Measurements from ENCODE around the gene MYO7A.

Gene MYO7A

DNA sequence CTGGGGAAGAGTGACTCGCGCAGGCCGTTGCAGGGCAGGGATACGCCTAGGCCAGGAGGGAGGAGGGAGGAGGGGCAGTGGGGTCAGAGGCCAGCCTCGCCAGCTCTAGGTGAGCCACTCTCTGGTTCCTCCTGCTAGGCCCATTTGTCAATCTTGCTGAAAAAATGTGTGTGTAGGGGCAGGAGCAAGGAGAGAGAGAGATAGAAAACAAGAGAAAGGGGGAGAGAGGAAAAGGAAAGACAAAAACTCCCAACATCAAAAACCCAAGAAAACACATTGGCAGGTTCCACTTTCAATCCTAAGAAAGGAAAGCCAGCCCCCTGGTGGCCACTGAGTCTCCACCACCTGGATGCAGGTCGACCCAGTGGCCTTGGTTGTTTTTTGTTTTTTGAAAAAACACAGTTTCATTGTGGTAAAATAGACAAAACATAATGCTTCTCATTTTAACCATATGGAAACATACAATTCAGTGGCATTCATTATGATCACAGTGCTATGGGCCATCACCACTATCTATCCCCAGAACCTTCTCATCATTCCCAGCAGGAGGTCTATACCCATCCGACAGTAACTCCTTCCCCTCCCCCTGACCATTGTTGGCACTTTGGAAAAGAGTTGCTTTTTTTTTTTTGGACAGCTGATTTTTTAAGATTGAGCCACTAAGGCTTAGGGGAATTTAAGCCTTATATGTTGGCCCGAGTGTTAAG is 14.5 kb upstream of the MYO7A start:
- H4K91ac ChIP-seq (ENCODE audit: low read depth, low read length, poor library complexity) = peak overlapping the region; percentile 11
- no peaks in the 10 kb centered on the region for H3K79me1 ChIP-seq (ENCODE audit: low read depth, low read length)
- peak overlapping the region; percentile 58 for H3K4ac ChIP-seq (ENCODE audit: low read length)
- H3K27me3 ChIP-seq (ENCODE audit: control insufficient read depth in 3 of 3, insufficient read depth in 3 of 3, low read depth in 1 of 3, low read length in 3 of 3) = no peaks in the 10 kb centered on the region
- peak; percentile 31 for DNase-seq (ENCODE audit: low spot score)
- H2BK15ac ChIP-seq (ENCODE audit: low read length) = peak overlapping the region; percentile 93
- H2AFZ ChIP-seq (ENCODE audit: low read length) = no peak overlapping the region
- H3K23ac ChIP-seq (ENCODE audit: low read depth, low read length, poor library complexity) = peak overlapping the region; percentile 48
- no CpG with 5 or more reads among the region's 8 CpGs for WGBS, 2 donors (ENCODE audit: extremely low coverage in 2 of 2, insufficient read length in 2 of 2, insufficient replicate concordance in 1 of 2)
- no peak overlapping the region for H3K9ac ChIP-seq (ENCODE audit: low read depth, low read length, poor library complexity)
- peak overlapping the region; percentile 48 for H2AK5ac ChIP-seq (ENCODE audit: low read depth, low read length)
- no peak overlapping the region for H4K8ac ChIP-seq (ENCODE audit: low read depth, low read length)
- no peak overlapping the region for H3K14ac ChIP-seq (ENCODE audit: low read length)
- no peak overlapping the region for H2BK5ac ChIP-seq (ENCODE audit: low read length)
- no peaks in the 10 kb centered on the region for H3K9me3 ChIP-seq (replicated peaks in 1 of 2; ENCODE audit: control insufficient read depth in 2 of 2, insufficient read depth in 1 of 2, low read depth in 1 of 2, low read length in 2 of 2)
- peaks cover 5 to 7% of the 10 kb centered on the region in 2 donors for H3K4me1 ChIP-seq (ENCODE audit: control insufficient read depth in 2 of 2, insufficient read depth in 1 of 2, low read depth in 1 of 2, low read length in 2 of 2)
- H3K36me3 ChIP-seq (replicated peaks in 1 of 2; ENCODE audit: control insufficient read depth in 2 of 2, insufficient read depth in 2 of 2, low read length in 2 of 2) = peaks cover 0 to 59% of the 10 kb centered on the region in 2 donors
- peak overlapping the region; percentile 71 for H3K18ac ChIP-seq (ENCODE audit: low read length)
- H2BK12ac ChIP-seq (ENCODE audit: low read length) = peak overlapping the region; percentile 64
- H3K4me3 ChIP-seq (ENCODE audit: low read length in 2 of 2) = no peak overlapping the region
- H2BK120ac ChIP-seq (ENCODE audit: low read depth, low read length) = no peak overlapping the region
- no peak overlapping the region for H3K27ac ChIP-seq (replicated peaks; ENCODE audit: low read length)
- no peak overlapping the region for H3K4me2 ChIP-seq (ENCODE audit: insufficient read depth, low read length, poor library complexity, severe bottlenecking)

DNA sequence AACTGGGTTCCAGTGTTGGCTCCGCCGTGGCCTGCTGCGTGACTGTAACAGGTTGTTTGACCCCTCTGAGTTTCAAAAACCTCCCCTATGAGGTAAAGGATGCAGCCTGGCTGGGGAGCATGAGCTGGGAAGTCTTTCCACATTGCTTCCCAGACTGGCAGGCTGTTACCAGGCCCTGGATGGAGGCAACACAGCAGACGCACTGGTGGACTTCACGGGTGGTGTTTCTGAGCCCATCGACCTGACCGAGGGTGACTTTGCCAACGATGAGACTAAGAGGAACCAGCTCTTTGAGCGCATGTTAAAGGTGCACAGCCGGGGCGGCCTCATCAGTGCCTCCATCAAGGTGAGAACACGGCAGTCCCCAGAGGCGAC is 14.0 kb upstream of the MYO7A start:
- no peak overlapping the region for H3K9ac ChIP-seq (ENCODE audit: low read depth, low read length, poor library complexity)
- H2BK12ac ChIP-seq (ENCODE audit: low read length) = no peak overlapping the region
- no peak overlapping the region for H2BK15ac ChIP-seq (ENCODE audit: low read length)
- peaks cover 1% of the 10 kb centered on the region for H3K79me1 ChIP-seq (ENCODE audit: low read depth, low read length)
- H3K18ac ChIP-seq (ENCODE audit: low read length) = no peak overlapping the region
- no peaks in the 10 kb centered on the region for H3K27me3 ChIP-seq (ENCODE audit: control insufficient read depth in 3 of 3, insufficient read depth in 3 of 3, low read depth in 1 of 3, low read length in 3 of 3)
- H3K4ac ChIP-seq (ENCODE audit: low read length) = no peak overlapping the region
- H2BK5ac ChIP-seq (ENCODE audit: low read length) = no peak overlapping the region
- no peak overlapping the region for H4K91ac ChIP-seq (ENCODE audit: low read depth, low read length, poor library complexity)
- no peak overlapping the region for H3K14ac ChIP-seq (ENCODE audit: low read length)
- H3K36me3 ChIP-seq (replicated peaks in 1 of 2; ENCODE audit: control insufficient read depth in 2 of 2, insufficient read depth in 2 of 2, low read length in 2 of 2) = peaks cover 0 to 64% of the 10 kb centered on the region in 2 donors
- no peak overlapping the region for H3K27ac ChIP-seq (replicated peaks; ENCODE audit: low read length)
- H3K4me1 ChIP-seq (ENCODE audit: control insufficient read depth in 2 of 2, insufficient read depth in 1 of 2, low read depth in 1 of 2, low read length in 2 of 2) = peaks cover 5 to 7% of the 10 kb centered on the region in 2 donors
- H3K9me3 ChIP-seq (replicated peaks in 1 of 2; ENCODE audit: control insufficient read depth in 2 of 2, insufficient read depth in 1 of 2, low read depth in 1 of 2, low read length in 2 of 2) = no peaks in the 10 kb centered on the region
- no CpG with 5 or more reads among the region's 13 CpGs for WGBS, 2 donors (ENCODE audit: extremely low coverage in 2 of 2, insufficient read length in 2 of 2, insufficient replicate concordance in 1 of 2)
- H3K4me3 ChIP-seq (ENCODE audit: low read length in 2 of 2) = no peak overlapping the region
- H3K4me2 ChIP-seq (ENCODE audit: insufficient read depth, low read length, poor library complexity, severe bottlenecking) = no peak overlapping the region
- H3K23ac ChIP-seq (ENCODE audit: low read depth, low read length, poor library complexity) = no peak overlapping the region
- no peak for DNase-seq (ENCODE audit: low spot score)
- H2AK5ac ChIP-seq (ENCODE audit: low read depth, low read length) = no peak overlapping the region
- no peak overlapping the region for H4K8ac ChIP-seq (ENCODE audit: low read depth, low read length)
- no peak overlapping the region for H2BK120ac ChIP-seq (ENCODE audit: low read depth, low read length)
- H2AFZ ChIP-seq (ENCODE audit: low read length) = no peak overlapping the region

DNA sequence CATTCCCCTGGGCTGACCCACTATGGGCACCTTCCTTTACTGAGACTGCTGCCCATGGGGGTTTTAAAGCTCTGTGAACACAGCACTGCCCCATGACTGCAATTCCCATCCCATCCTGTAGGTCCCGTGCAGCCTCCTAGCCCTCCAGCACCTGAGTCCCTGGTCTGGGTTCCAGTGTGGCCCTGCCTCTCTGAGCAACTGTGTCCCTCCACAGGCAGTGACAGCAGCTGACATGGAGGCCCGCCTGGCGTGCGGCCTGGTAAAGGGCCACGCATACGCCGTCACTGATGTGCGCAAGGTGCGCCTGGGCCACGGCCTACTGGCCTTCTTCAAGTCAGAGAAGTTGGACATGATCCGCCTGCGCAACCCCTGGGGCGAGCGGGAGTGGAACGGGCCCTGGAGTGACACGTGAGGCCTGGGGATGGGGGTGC is 12.8 kb upstream of the MYO7A start:
- peaks cover 0 to 75% of the 10 kb centered on the region in 2 donors for H3K36me3 ChIP-seq (replicated peaks in 1 of 2; ENCODE audit: control insufficient read depth in 2 of 2, insufficient read depth in 2 of 2, low read length in 2 of 2)
- H2BK12ac ChIP-seq (ENCODE audit: low read length) = no peak overlapping the region
- H3K23ac ChIP-seq (ENCODE audit: low read depth, low read length, poor library complexity) = peak overlapping the region; percentile 8
- peak overlapping the region; percentile 13 for H2BK120ac ChIP-seq (ENCODE audit: low read depth, low read length)
- H3K27ac ChIP-seq (replicated peaks; ENCODE audit: low read length) = no peak overlapping the region
- no peak overlapping the region for H2BK5ac ChIP-seq (ENCODE audit: low read length)
- H3K79me1 ChIP-seq (ENCODE audit: low read depth, low read length) = peaks cover 1% of the 10 kb centered on the region
- H2BK15ac ChIP-seq (ENCODE audit: low read length) = no peak overlapping the region
- H3K4me1 ChIP-seq (ENCODE audit: control insufficient read depth in 2 of 2, insufficient read depth in 1 of 2, low read depth in 1 of 2, low read length in 2 of 2) = peaks cover 5 to 7% of the 10 kb centered on the region in 2 donors
- no peak overlapping the region for H3K18ac ChIP-seq (ENCODE audit: low read length)
- no peaks in the 10 kb centered on the region for H3K9me3 ChIP-seq (replicated peaks in 1 of 2; ENCODE audit: control insufficient read depth in 2 of 2, insufficient read depth in 1 of 2, low read depth in 1 of 2, low read length in 2 of 2)
- no peak for DNase-seq (ENCODE audit: low spot score)
- no peak overlapping the region for H4K8ac ChIP-seq (ENCODE audit: low read depth, low read length)
- H3K4me3 ChIP-seq (ENCODE audit: low read length in 2 of 2) = peak overlapping the region in 1 of 2 donors; percentile 6
- no peak overlapping the region for H3K4ac ChIP-seq (ENCODE audit: low read length)
- no peak overlapping the region for H4K91ac ChIP-seq (ENCODE audit: low read depth, low read length, poor library complexity)
- no peak overlapping the region for H3K14ac ChIP-seq (ENCODE audit: low read length)
- H2AFZ ChIP-seq (ENCODE audit: low read length) = no peak overlapping the region
- no peak overlapping the region for H2AK5ac ChIP-seq (ENCODE audit: low read depth, low read length)
- H3K4me2 ChIP-seq (ENCODE audit: insufficient read depth, low read length, poor library complexity, severe bottlenecking) = no peak overlapping the region
- no CpG with 5 or more reads among the region's 16 CpGs for WGBS, 2 donors (ENCODE audit: extremely low coverage in 2 of 2, insufficient read length in 2 of 2, insufficient replicate concordance in 1 of 2)
- no peak overlapping the region for H3K9ac ChIP-seq (ENCODE audit: low read depth, low read length, poor library complexity)
- no peaks in the 10 kb centered on the region for H3K27me3 ChIP-seq (ENCODE audit: control insufficient read depth in 3 of 3, insufficient read depth in 3 of 3, low read depth in 1 of 3, low read length in 3 of 3)

DNA sequence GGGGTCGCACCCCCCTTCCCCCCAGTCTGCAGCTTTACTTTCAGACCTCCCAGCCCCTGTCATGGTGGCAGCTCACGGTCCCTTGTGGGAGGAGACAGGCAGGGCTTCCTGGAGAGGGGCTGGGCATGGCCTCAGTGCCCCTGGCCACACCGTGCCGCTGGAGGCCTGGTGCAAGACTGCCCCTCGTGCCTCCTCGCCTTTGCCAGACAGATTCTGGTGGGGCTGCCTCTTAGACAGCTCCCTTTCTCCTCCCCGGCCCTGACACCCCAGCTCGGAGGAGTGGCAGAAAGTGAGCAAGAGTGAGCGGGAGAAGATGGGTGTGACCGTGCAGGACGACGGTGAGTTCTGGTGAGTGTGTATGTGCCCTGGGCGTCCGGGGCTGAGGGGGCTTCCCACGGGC is 12.1 kb upstream of the MYO7A start:
- Histone ChIP-seq H2BK5ac (ENCODE audit: low read length) (no peak overlapping the region), H2AK5ac (ENCODE audit: low read depth, low read length) (no peak overlapping the region), H2BK120ac (ENCODE audit: low read depth, low read length) (peak overlapping the region; percentile 39), H3K9ac (ENCODE audit: low read depth, low read length, poor library complexity) (peak overlapping the region; percentile 15), H4K8ac (ENCODE audit: low read depth, low read length) (no peak overlapping the region), H3K23ac (ENCODE audit: low read depth, low read length, poor library complexity) (peak overlapping the region; percentile 67), H3K4ac (ENCODE audit: low read length) (no peak overlapping the region), H3K27me3 (ENCODE audit: control insufficient read depth in 3 of 3, insufficient read depth in 3 of 3, low read depth in 1 of 3, low read length in 3 of 3) (no peaks in the 10 kb centered on the region), H3K79me1 (ENCODE audit: low read depth, low read length) (peaks cover 1% of the 10 kb centered on the region), H2BK12ac (ENCODE audit: low read length) (no peak overlapping the region), H4K91ac (ENCODE audit: low read depth, low read length, poor library complexity) (no peak overlapping the region), H3K18ac (ENCODE audit: low read length) (peak overlapping the region; percentile 60), H3K4me3 (ENCODE audit: low read length in 2 of 2) (no peak overlapping the region), H2AFZ (ENCODE audit: low read length) (no peak overlapping the region), H3K36me3 (replicated peaks in 1 of 2; ENCODE audit: control insufficient read depth in 2 of 2, insufficient read depth in 2 of 2, low read length in 2 of 2) (peaks cover 0 to 83% of the 10 kb centered on the region in 2 donors), H2BK15ac (ENCODE audit: low read length) (no peak overlapping the region), H3K27ac (replicated peaks; ENCODE audit: low read length) (no peak overlapping the region), H3K9me3 (replicated peaks in 1 of 2; ENCODE audit: control insufficient read depth in 2 of 2, insufficient read depth in 1 of 2, low read depth in 1 of 2, low read length in 2 of 2) (no peaks in the 10 kb centered on the region), H3K14ac (ENCODE audit: low read length) (no peak overlapping the region), H3K4me1 (ENCODE audit: control insufficient read depth in 2 of 2, insufficient read depth in 1 of 2, low read depth in 1 of 2, low read length in 2 of 2) (peaks cover 5 to 7% of the 10 kb centered on the region in 2 donors), H3K4me2 (ENCODE audit: insufficient read depth, low read length, poor library complexity, severe bottlenecking) (no peak overlapping the region)
- DNase-seq (ENCODE audit: low spot score) = no peak
- no CpG with 5 or more reads among the region's 15 CpGs for WGBS, 2 donors (ENCODE audit: extremely low coverage in 2 of 2, insufficient read length in 2 of 2, insufficient replicate concordance in 1 of 2)
